ENCODE measurements around the gene NUDT16L1.

DNA sequence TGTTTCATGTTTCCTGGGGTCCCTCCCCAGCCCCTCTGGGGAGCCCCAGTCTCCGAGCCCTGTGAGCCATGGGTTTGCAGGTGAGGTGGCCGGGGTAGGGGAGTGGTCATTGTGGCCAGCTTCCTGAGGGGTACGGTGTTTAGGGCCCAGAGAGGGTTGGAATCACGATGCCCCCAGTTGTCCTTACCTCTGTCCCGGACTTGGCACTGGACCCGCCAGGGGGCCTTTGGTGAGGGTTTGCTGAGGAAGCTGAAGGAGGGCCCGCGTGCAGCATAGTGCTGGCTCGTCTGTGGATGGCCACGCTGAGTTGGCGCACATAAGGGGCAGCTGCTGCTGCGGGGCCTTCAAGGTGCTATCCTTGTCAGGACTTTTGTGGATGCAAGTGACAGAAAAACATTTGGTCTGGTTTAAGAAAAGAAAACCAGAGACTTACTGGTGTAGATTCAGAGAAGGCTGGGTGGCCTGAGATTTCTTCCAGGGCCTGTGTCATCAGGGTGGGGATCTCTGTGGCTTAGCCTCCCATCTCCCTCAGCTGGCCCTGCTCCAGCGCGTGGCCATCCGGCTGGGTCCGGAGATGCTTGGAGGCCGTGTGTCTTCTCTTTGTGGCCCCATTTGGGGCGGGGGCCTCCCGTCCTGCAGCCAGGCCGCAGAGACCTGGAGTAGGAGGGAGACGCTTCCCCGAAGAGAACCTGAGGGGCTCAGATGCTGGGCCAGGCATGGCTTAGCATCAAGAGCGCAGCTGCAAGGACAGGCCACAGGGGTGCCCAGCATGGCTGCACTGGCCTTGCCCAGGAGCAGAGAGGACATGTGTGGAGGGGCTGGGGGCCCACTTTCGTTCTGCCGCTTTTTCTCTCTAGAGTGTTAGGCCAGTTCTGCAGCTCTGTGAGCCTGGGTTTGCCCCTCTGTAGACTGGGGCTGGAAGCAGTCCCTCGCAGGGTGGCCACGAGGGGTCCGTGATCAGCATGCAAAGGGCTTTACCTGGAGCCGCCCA, 33.7 kb upstream of the NUDT16L1 start:
- TF ChIP-seq, protein P1, sequence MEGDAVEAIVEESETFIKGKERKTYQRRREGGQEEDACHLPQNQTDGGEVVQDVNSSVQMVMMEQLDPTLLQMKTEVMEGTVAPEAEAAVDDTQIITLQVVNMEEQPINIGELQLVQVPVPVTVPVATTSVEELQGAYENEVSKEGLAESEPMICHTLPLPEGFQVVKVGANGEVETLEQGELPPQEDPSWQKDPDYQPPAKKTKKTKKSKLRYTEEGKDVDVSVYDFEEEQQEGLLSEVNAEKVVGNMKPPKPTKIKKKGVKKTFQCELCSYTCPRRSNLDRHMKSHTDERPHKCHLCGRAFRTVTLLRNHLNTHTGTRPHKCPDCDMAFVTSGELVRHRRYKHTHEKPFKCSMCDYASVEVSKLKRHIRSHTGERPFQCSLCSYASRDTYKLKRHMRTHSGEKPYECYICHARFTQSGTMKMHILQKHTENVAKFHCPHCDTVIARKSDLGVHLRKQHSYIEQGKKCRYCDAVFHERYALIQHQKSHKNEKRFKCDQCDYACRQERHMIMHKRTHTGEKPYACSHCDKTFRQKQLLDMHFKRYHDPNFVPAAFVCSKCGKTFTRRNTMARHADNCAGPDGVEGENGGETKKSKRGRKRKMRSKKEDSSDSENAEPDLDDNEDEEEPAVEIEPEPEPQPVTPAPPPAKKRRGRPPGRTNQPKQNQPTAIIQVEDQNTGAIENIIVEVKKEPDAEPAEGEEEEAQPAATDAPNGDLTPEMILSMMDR (conservative IDR thresholded peaks at IDR 0.05 in 1 of 2, IDR thresholded peaks at IDR 0.05 in 1 of 2; ENCODE audit: low read depth in 1 of 2, low read length in 2 of 2) = no peak
- no peak for TF ChIP-seq EZH2 (IDR thresholded peaks at IDR 0.05; ENCODE audit: low read length, missing control alignments)

All from fibroblast of lung (primary cell).